MG63 (cell line): Measurements from ENCODE around the gene PARD3B. TPM values are rescaled to one million over a fixed set of nuclear protein-coding genes. Genes with fewer than 3 reads are reported as not detected.
A peak's percentile ranks its signal among the peaks of the same experiment; 100 is the strongest.

ENCODE experiments used
- DNase-seq: peaks from one replicate; pipeline ENCODE4 v3.0.0-alpha.2; 2020
- H3K27me3 ChIP-seq: fragments of 250-450 bp; sonication (Bioruptor Pico); 2 replicates; pipeline ENCODE4 v1.5.1; 2020; ENCODE audit warnings: mild to moderate bottlenecking, moderate library complexity
- H3K36me3 ChIP-seq: fragments of 250-450 bp; sonication (Bioruptor Pico); 2 replicates; pipeline ENCODE4 v1.5.1; 2020; ENCODE audit warnings: mild to moderate bottlenecking, moderate library complexity
- H3K4me3 ChIP-seq: fragments of 250-450 bp; sonication (Bioruptor Pico); 2 replicates; pipeline ENCODE4 v1.5.1; 2020; ENCODE audit warnings: mild to moderate bottlenecking, moderate library complexity
- H3K9me3 ChIP-seq: fragments of 250-450 bp; sonication (Bioruptor Pico); 2 replicates; pipeline ENCODE4 v1.5.1; 2020; ENCODE audit warnings: mild to moderate bottlenecking, moderate library complexity
- total RNA-seq: library from RNA; depleted of rRNA; stranded (reverse); fragments of >200 nt; shearing (Covaris generic); gene quantifications from 2 replicates; pipeline ENCODE4 v1.2.3, GENCODE V29; 2014; ENCODE audit warnings: low replicate concordance

The PARD3B gene
- total RNA-seq, 1 experiment from 2014 or later, result 4.5 TPM

GRCh38 chr2:205343103-205343502, 797.8 kb downstream of the PARD3B start:
- Histone ChIP-seq H3K27me3 (no peaks in the 10 kb centered on the region), H3K9me3 (0 out of 2 replicates have a peak, but pooled peaks cover 5% of the 10 kb centered on the region), H3K36me3 (no peaks in the 10 kb centered on the region), H3K4me3 (no peak overlapping the region)
- DNase-seq, result no peak

- H3K36me3 ChIP-seq, result no peaks in the 10 kb centered on the region
- no peak overlapping the region for H3K4me3 ChIP-seq
- DNase-seq, result no peak
- H3K27me3 ChIP-seq, result no peaks in the 10 kb centered on the region
- H3K9me3 ChIP-seq, result 0 out of 2 replicates have a peak, but pooled peaks cover 5% of the 10 kb centered on the region
These were observed 801.4 kb downstream of the PARD3B start for GRCh38 chr2:205346649-205347048.

DNA sequence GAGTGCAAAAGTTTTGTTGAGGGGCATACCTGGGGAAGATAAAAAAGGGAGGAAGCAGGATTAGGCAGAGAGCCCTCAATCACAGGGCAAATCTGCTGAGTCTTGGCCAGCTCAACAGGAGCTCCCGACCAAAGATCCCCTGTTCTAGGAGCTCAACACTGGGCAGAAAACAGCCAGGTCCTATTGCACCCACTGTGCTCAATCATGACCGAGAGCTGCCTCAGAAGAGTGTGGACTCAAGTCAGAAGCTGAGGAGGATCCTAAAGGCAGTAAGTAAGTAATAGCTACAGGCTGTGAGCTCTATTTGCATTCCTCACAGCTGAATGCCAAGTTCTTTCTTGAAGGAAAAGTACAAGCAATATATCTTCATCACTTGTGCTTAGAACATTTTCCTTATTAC, 802.6 kb downstream of the PARD3B start:
- H3K4me3 ChIP-seq, result no peak overlapping the region
- no peak for DNase-seq
- H3K27me3 ChIP-seq, result no peaks in the 10 kb centered on the region
- H3K9me3 ChIP-seq, result no peaks in the 10 kb centered on the region
- no peaks in the 10 kb centered on the region for H3K36me3 ChIP-seq

GRCh38 chr2:205352094-205352493, 806.8 kb downstream of the PARD3B start:
- H3K27me3 ChIP-seq, result no peaks in the 10 kb centered on the region
- DNase-seq, result no peak
- no peak overlapping the region for H3K4me3 ChIP-seq
- H3K9me3 ChIP-seq, result no peaks in the 10 kb centered on the region
- H3K36me3 ChIP-seq, result no peaks in the 10 kb centered on the region

- no peak for DNase-seq
- Histone ChIP-seq H3K9me3 (no peaks in the 10 kb centered on the region), H3K27me3 (no peaks in the 10 kb centered on the region), H3K4me3 (no peak overlapping the region), H3K36me3 (no peaks in the 10 kb centered on the region)
These were observed 807.3 kb downstream of the PARD3B start for GRCh38 chr2:205352593-205352992.

GRCh38 chr2:205357732-205358131, 812.5 kb downstream of the PARD3B start:
- DNase-seq, result no peak
- Histone ChIP-seq H3K4me3 (no peak overlapping the region), H3K36me3 (no peaks in the 10 kb centered on the region), H3K9me3 (no peaks in the 10 kb centered on the region), H3K27me3 (no peaks in the 10 kb centered on the region)

GRCh38 chr2:205358351-205358815, 813.1 kb downstream of the PARD3B start:
- no peak overlapping the region for H3K4me3 ChIP-seq
- no peaks in the 10 kb centered on the region for H3K9me3 ChIP-seq
- no peaks in the 10 kb centered on the region for H3K36me3 ChIP-seq
- no peak for DNase-seq
- no peaks in the 10 kb centered on the region for H3K27me3 ChIP-seq

DNA sequence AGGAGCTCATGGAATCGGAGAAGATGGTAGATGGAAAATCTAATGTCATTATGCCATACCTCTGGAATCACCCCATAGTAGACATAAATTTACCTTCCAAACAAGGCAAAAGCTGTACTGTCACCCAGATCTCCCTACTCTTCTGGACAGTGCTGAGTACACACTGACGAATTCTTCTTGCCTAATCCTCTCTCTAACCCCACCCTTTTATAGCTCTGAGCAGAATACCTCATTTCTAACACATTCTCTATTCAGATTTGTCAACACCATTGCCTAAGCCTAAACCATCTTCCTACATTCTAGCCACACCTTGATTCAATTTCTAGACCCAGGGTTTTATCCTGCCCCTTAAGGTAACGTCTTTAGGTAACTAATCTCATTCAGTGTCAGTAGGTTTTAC, 816.0 kb downstream of the PARD3B start:
- H3K36me3 ChIP-seq, result no peaks in the 10 kb centered on the region
- H3K9me3 ChIP-seq, result no peaks in the 10 kb centered on the region
- DNase-seq, result no peak
- no peak overlapping the region for H3K4me3 ChIP-seq
- no peaks in the 10 kb centered on the region for H3K27me3 ChIP-seq

GRCh38 chr2:205361970-205362369, 816.7 kb downstream of the PARD3B start:
- no peaks in the 10 kb centered on the region for H3K9me3 ChIP-seq
- H3K27me3 ChIP-seq, result no peaks in the 10 kb centered on the region
- no peaks in the 10 kb centered on the region for H3K36me3 ChIP-seq
- DNase-seq, result no peak
- H3K4me3 ChIP-seq, result no peak overlapping the region

- H3K36me3 ChIP-seq, result no peaks in the 10 kb centered on the region
- no peaks in the 10 kb centered on the region for H3K9me3 ChIP-seq
- H3K4me3 ChIP-seq, result no peak overlapping the region
- H3K27me3 ChIP-seq, result no peaks in the 10 kb centered on the region
- DNase-seq, result no peak
These were observed 819.0 kb downstream of the PARD3B start for GRCh38 chr2:205364261-205364660.

DNA sequence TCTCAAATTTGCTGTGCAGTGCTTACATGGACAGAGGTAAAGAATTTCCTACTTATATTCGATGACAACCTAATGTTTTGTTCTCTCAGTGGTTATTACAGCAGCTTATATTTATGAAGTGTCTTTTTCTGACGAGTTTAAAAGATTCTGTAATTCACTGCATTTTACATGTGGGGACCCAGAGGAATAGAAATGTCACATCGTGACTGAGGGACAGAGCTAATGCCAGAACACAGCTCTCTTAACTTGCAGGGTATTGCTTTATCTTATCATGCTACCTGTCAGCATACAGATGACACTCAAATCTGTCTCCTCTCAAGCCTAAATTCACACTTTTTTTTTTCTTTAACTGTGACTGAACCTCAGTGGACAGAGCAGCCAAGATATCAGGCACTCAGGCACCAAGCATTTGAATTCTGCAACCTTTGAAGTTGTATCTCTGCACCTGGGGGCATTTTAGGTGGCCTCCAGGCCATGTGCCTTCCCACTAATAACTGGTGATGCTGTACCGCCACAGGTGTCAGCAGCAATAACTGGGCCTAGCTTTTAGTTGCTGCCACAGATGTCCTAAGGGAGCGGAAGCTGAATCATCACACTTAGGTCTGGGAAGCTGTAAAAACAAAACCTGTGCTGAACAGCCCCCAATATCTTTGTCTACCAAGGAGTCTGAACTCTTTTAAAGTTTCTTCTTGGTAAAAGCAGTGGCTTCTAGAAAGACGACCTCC, 821.2 kb downstream of the PARD3B start:
- Histone ChIP-seq H3K4me3 (no peak overlapping the region), H3K36me3 (no peaks in the 10 kb centered on the region), H3K9me3 (no peaks in the 10 kb centered on the region), H3K27me3 (no peaks in the 10 kb centered on the region)
- DNase-seq, result no peak

DNA sequence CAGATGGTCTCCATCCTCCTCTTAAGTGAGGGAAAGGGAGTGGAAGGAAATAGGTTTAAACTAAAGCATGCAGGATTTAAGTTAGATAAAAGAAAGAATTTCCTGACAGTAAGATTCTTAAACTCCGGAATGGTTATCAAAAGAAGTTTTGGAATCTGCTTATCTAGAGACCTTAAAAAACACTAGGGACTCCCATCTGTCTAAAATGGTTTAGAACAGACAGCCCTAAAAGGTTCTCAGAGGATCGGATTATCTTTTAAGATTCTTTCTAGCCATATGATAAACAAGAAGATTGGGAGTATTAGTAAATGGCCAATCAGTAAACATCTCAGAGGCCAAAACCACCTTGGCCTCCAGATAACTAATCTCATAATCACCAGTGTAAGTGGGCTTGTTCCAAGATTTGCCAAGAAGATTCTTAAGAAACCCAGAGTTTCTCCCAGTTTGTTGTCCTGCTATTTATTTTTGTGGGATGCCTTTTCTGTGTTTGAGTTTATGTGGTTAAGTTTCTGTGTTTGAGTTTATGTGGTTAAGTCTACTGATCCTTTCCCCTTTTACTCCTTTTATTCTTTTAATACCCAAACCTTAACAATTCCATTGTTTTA, 822.2 kb downstream of the PARD3B start:
- Histone ChIP-seq H3K27me3 (no peaks in the 10 kb centered on the region), H3K9me3 (no peaks in the 10 kb centered on the region), H3K4me3 (no peak overlapping the region), H3K36me3 (no peaks in the 10 kb centered on the region)
- DNase-seq, result peak; percentile 13

DNA sequence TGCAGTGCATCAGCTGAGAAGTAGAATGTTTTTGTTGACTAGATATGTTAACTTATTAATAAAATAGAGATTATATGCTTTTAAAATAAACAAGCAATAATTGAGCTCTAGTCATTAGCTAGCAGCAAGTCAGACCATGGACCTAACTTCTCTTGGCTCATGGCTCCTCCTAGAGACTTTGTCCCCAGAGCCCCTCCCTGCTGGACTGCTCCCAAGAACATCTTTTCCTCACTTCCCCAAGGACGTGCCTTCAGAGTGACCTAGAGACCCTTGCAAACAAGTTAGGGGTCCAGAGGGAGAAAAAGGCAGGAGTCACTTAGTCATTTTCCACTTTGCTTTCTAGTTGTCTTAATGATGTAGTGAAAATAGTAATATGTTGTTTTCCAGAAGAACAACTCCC, 824.5 kb downstream of the PARD3B start:
- H3K9me3 ChIP-seq, result no peaks in the 10 kb centered on the region
- no peaks in the 10 kb centered on the region for H3K27me3 ChIP-seq
- no peak overlapping the region for H3K4me3 ChIP-seq
- no peaks in the 10 kb centered on the region for H3K36me3 ChIP-seq
- DNase-seq, result no peak

DNA sequence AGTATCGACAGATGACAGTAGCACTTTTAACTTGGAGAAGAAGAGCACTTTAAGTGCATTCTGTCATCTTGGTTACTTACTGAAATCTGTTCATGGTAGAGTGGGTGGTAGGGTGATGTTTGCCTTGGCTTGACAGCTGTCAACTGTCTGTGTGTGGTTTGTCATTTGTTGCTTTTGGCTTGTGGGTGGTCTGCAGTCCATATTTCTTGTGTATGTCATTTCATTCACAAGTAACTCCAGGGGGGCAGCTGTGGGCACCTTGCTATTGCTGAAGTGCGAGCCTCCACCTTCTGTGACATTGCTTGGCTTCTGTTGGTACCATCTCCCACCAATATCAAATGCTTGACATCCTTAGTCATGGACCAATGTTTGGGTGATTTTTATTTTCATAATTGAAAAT, 825.5 kb downstream of the PARD3B start:
- Histone ChIP-seq H3K4me3 (no peak overlapping the region), H3K9me3 (no peaks in the 10 kb centered on the region), H3K27me3 (no peaks in the 10 kb centered on the region), H3K36me3 (no peaks in the 10 kb centered on the region)
- DNase-seq, result no peak

DNA sequence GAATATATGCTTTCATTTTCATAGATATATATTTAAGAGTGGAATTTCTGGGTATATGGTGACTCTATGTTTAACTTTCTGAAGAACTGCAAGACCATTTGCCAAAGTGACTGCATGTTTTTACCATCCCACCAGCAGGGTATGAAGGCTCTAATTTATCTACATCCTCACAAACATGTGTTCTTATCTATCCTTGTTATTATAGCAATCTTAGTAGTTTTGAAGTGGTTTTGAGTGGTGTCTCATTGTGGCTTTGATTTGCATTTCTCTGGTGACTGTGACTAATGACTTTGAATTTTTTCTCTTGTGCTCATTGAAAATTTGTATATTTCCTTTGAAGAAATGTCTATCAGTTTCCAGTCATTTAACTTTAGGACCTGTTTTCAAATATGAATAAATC, 826.9 kb downstream of the PARD3B start:
- no peaks in the 10 kb centered on the region for H3K36me3 ChIP-seq
- no peak overlapping the region for H3K4me3 ChIP-seq
- DNase-seq, result no peak
- H3K9me3 ChIP-seq, result no peaks in the 10 kb centered on the region
- no peaks in the 10 kb centered on the region for H3K27me3 ChIP-seq

- Histone ChIP-seq H3K9me3 (no peaks in the 10 kb centered on the region), H3K36me3 (no peaks in the 10 kb centered on the region), H3K4me3 (no peak overlapping the region), H3K27me3 (no peaks in the 10 kb centered on the region)
- DNase-seq, result no peak
These were observed 830.5 kb downstream of the PARD3B start for GRCh38 chr2:205375461-205376448.

DNA sequence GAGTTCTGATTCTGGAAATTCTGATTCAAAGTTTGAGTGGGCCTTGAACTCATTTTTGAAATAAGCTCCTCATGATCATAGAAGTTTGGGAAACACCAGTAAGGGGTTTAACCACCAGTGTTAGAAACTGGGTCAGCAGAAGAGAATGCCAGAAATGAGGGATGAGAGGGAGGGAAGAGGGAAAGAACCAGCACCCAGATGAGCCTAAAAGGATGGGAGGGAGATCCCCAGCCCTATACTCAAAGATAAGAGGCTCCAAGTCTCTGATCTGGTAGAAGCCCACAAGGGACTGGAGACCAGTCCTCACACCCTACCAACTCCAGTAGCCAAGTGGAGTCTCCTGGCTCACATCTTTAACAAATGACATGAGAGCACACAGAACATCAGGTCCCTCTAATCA, 832.0 kb downstream of the PARD3B start:
- H3K36me3 ChIP-seq, result no peaks in the 10 kb centered on the region
- no peak for DNase-seq
- H3K27me3 ChIP-seq, result no peaks in the 10 kb centered on the region
- H3K9me3 ChIP-seq, result no peaks in the 10 kb centered on the region
- H3K4me3 ChIP-seq, result no peak overlapping the region
